Measurements from ENCODE around the gene IL1RL2.

IL1RL2 gene

DNA sequence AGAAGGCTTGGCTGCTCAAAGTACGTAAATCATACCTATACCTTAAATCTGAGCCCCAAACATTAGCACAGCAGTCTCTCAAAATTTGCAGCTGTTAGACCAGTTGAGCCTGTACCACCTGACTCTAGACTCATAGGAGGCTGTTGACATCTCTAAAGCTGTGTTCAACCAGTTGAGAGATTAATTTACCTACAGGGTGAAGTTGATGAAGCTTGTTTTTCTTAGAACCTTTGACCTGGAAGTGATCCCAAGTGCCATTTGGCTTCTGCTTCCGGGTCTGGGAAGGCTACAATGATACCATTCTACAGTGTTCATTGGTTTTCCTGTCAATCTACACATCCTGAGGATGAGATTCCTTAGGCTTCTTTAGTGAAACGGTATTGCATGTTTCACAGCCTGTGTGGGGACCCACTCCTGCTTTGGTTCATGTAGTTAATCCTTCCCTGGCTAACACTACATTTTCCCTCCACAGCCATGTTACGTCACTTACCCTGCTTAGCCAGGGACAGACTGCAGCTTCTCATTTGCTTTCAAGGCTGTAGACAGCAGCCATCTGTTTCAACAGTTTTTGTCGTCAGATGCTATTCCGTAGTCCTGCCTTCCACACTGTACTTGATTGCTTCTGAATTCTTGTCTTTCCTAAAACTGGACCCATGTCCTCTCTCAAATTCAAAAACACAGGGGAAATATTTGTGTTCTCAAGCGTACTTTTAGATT, 4.7 kb upstream of the IL1RL2 start:
- no peak for DNase-seq (ENCODE audit: low read depth, low spot score)
- no peaks in the 10 kb centered on the region for H3K9me3 ChIP-seq (ENCODE audit: low read depth, low read length)
- no peak overlapping the region for H3K9ac ChIP-seq (ENCODE audit: insufficient read length)
- TF ChIP-seq EZH2 (IDR thresholded peaks at IDR 0.05) (no peak), POLR2AphosphoS5 (IDR thresholded peaks at IDR 0.05; ENCODE audit: borderline replicate concordance, low read depth, low read length) (no peak), FOXP2 (optimal IDR thresholded peaks at IDR 0.05; ENCODE audit: control extremely low read depth, extremely low read length, insufficient read depth) (no peak)
- H3K27ac ChIP-seq, result no peak overlapping the region
- H3K4me3 ChIP-seq, result no peak overlapping the region
- H3K36me3 ChIP-seq (ENCODE audit: insufficient read depth, low read length), result no peaks in the 10 kb centered on the region

DNA sequence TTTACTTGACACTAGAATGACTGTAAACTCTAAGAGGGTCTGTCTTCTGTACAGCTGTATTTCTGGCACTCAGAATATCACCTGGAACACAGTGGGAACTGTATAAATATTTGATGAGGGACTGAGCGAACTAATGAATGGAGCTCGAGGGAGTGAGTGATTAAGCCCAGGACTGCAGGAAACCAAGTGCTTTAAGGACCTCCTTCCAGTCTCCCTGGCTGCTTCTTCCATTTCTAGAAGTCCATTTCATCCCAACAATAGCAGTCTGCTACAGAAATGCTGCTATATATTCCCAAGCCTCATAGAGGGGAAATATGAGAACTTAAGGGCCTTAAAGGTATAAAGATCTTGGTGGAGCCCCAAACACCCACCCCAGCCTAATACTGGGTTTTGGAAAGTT, 2.8 kb upstream of the IL1RL2 start:
- H3K9me3 ChIP-seq (ENCODE audit: low read depth, low read length), result no peaks in the 10 kb centered on the region
- no peak overlapping the region for H3K9ac ChIP-seq (ENCODE audit: insufficient read length)
- TF ChIP-seq FOXP2 (optimal IDR thresholded peaks at IDR 0.05; ENCODE audit: control extremely low read depth, extremely low read length, insufficient read depth) (no peak), EZH2 (IDR thresholded peaks at IDR 0.05) (no peak), POLR2AphosphoS5 (IDR thresholded peaks at IDR 0.05; ENCODE audit: borderline replicate concordance, low read depth, low read length) (no peak)
- no peak overlapping the region for H3K27ac ChIP-seq
- H3K4me3 ChIP-seq, result no peak overlapping the region
- H3K36me3 ChIP-seq (ENCODE audit: insufficient read depth, low read length), result no peaks in the 10 kb centered on the region
- no peak for DNase-seq (ENCODE audit: low read depth, low spot score)

- Histone ChIP-seq H3K27ac (no peak overlapping the region), H3K4me3 (no peak overlapping the region), H3K36me3 (ENCODE audit: insufficient read depth, low read length) (no peaks in the 10 kb centered on the region), H3K9ac (ENCODE audit: insufficient read length) (no peak overlapping the region), H3K9me3 (ENCODE audit: low read depth, low read length) (no peaks in the 10 kb centered on the region)
- DNase-seq (ENCODE audit: low read depth, low spot score), result no peak
- TF ChIP-seq FOXP2 (optimal IDR thresholded peaks at IDR 0.05; ENCODE audit: control extremely low read depth, extremely low read length, insufficient read depth) (no peak), POLR2AphosphoS5 (IDR thresholded peaks at IDR 0.05; ENCODE audit: borderline replicate concordance, low read depth, low read length) (no peak), EZH2 (IDR thresholded peaks at IDR 0.05) (no peak)
Observed at GRCh38 chr2:102184568-102184967, 2.3 kb upstream of the IL1RL2 start.

GRCh38 chr2:102185347-102185746, 1.5 kb upstream of the IL1RL2 start:
- no peaks in the 10 kb centered on the region for H3K9me3 ChIP-seq (ENCODE audit: low read depth, low read length)
- H3K9ac ChIP-seq (ENCODE audit: insufficient read length), result no peak overlapping the region
- H3K36me3 ChIP-seq (ENCODE audit: insufficient read depth, low read length), result no peaks in the 10 kb centered on the region
- no peak for TF ChIP-seq EZH2 (IDR thresholded peaks at IDR 0.05)
- no peak overlapping the region for H3K4me3 ChIP-seq
- H3K27ac ChIP-seq, result no peak overlapping the region
- DNase-seq (ENCODE audit: low read depth, low spot score), result no peak

DNA sequence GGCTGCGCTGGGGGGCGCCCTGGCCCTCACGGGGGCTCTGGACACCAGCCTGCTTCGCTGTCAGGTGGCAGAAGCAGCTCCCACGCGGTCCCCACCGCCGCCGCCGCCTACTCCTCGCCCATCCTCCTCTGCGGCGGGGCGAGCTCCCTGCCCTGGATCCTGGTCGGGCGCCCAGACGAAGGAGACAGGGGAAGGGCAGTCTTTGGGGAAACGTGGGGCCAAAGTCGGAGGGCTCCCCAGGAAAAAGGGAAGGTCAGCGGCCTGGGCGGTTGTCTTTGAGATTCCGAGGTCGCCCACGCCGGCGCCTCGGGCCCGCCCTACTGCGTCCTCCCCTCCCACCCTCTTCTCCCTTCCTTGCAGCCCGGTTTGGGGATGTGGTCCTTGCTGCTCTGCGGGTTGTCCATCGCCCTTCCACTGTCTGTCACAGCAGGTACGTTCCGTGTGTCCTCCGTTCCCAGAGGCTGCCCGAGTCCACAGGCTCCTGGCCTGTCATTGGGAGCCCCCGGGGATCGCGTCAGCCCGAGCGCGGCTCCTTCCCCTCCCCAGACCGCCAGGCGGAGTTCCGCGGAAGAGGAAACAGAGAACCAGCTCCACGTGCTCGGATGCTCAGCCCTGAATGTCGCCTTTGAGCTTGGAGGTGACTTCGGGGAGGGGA, 800 bp downstream of the IL1RL2 start:
- Histone ChIP-seq H3K36me3 (ENCODE audit: insufficient read depth, low read length) (no peaks in the 10 kb centered on the region), H3K27ac (no peak overlapping the region), H3K9ac (ENCODE audit: insufficient read length) (no peak overlapping the region), H3K9me3 (ENCODE audit: low read depth, low read length) (no peaks in the 10 kb centered on the region), H3K4me3 (no peak overlapping the region)
- no peak for TF ChIP-seq POLR2AphosphoS5 (IDR thresholded peaks at IDR 0.05; ENCODE audit: borderline replicate concordance, low read depth, low read length)
- TF ChIP-seq EZH2 (IDR thresholded peaks at IDR 0.05), result no peak
- no peak for TF ChIP-seq FOXP2 (optimal IDR thresholded peaks at IDR 0.05; ENCODE audit: control extremely low read depth, extremely low read length, insufficient read depth)
- no peak for DNase-seq (ENCODE audit: low read depth, low spot score)

DNA sequence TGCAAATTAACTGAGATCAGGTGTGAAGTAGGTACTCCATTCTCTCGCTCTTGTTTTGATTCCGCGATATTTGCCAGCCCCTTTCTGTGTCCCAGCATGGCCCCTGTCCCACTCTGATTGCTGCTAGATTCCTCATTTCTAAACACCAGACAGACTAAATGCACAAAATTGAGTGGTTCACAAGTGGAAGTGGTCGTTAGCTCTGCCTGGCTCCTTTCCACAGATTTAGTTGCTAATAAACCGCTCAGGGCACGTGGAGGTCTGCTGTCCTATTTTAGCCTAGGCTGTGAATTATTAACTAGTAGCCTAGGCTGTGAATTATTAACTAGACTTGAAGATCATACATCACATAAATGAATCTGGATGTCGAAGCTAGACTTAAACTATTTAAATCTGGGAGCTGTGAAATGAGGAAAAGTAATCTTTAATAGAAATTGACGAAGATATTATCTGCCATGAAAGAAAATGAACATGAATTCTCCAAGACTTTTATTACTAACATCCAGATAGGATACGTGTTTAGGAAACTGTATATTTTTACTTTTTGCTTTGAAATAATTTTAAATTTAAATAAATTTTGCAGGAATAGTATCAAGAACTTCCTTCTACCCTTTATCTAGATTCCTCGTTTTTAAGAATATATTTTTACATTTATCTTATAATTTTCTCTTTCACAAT, 3.7 kb downstream of the IL1RL2 start:
- TF ChIP-seq POLR2AphosphoS5 (IDR thresholded peaks at IDR 0.05; ENCODE audit: borderline replicate concordance, low read depth, low read length) (no peak), FOXP2 (optimal IDR thresholded peaks at IDR 0.05; ENCODE audit: control extremely low read depth, extremely low read length, insufficient read depth) (no peak), EZH2 (IDR thresholded peaks at IDR 0.05) (no peak)
- H3K27ac ChIP-seq, result no peak overlapping the region

DNA sequence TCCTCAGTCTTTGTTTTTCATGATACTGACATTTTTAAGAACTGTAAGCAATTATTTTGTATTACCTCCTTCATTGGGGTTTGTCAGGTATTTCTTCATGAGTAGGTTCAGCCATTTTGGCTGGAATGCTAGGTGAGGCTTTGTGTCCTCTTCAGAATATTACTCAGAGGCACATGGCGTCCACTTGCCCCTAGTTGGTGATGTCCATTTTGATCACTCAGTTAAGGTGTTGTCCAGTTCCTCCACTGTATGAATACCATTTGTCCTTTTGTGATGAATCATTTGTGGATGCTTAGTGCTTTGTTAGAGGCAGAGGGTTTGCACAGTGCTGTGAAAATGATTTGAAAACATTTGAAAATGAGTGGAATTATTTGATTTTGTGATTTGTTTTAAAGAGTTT, 4.7 kb downstream of the IL1RL2 start:
- no peaks in the 10 kb centered on the region for H3K9me3 ChIP-seq (ENCODE audit: low read depth, low read length)
- no peak overlapping the region for H3K27ac ChIP-seq
- DNase-seq (ENCODE audit: low read depth, low spot score), result no peak
- no peak overlapping the region for H3K4me3 ChIP-seq
- no peak for TF ChIP-seq EZH2 (IDR thresholded peaks at IDR 0.05)
- TF ChIP-seq FOXP2 (optimal IDR thresholded peaks at IDR 0.05; ENCODE audit: control extremely low read depth, extremely low read length, insufficient read depth), result no peak
- no peak for TF ChIP-seq POLR2AphosphoS5 (IDR thresholded peaks at IDR 0.05; ENCODE audit: borderline replicate concordance, low read depth, low read length)
- no peak overlapping the region for H3K9ac ChIP-seq (ENCODE audit: insufficient read length)
- no peaks in the 10 kb centered on the region for H3K36me3 ChIP-seq (ENCODE audit: insufficient read depth, low read length)

More for the DNA sequence above, 3.7 kb downstream of the IL1RL2 start:
- H3K36me3 ChIP-seq (ENCODE audit: insufficient read depth, low read length), result no peaks in the 10 kb centered on the region
- no peak overlapping the region for H3K9ac ChIP-seq (ENCODE audit: insufficient read length)
- DNase-seq (ENCODE audit: low read depth, low spot score), result no peak
- H3K4me3 ChIP-seq, result no peak overlapping the region
- H3K9me3 ChIP-seq (ENCODE audit: low read depth, low read length), result no peaks in the 10 kb centered on the region

DNA sequence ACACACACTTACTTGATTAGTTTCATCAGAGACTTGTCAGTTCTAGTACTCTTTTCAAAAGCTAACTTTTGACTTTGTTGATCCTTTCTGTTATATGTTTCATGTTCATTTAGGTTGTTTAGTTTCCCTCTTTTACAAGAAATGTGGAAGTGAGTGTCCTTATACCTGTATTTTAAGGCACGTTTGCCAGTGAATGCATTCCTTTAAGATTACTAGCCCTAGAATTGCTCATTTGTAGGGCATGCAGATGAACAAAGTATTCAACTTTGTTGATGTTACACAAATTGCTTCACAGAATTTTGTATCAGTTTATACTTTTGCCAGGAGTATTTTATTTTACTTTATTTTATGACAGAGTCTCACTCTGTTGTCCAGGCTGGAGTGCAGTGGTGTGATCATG, 6.3 kb downstream of the IL1RL2 start:
- no peak for TF ChIP-seq EZH2 (IDR thresholded peaks at IDR 0.05)
- no peak for TF ChIP-seq FOXP2 (optimal IDR thresholded peaks at IDR 0.05; ENCODE audit: control extremely low read depth, extremely low read length, insufficient read depth)
- TF ChIP-seq POLR2AphosphoS5 (IDR thresholded peaks at IDR 0.05; ENCODE audit: borderline replicate concordance, low read depth, low read length), result no peak
- H3K27ac ChIP-seq, result no peak overlapping the region
- H3K4me3 ChIP-seq, result no peak overlapping the region
- H3K9ac ChIP-seq (ENCODE audit: insufficient read length), result no peak overlapping the region
- no peak for DNase-seq (ENCODE audit: low read depth, low spot score)
- no peaks in the 10 kb centered on the region for H3K9me3 ChIP-seq (ENCODE audit: low read depth, low read length)
- no peaks in the 10 kb centered on the region for H3K36me3 ChIP-seq (ENCODE audit: insufficient read depth, low read length)
